Fibroblast of lung (primary cell): ENCODE measurements around the gene TMEM222. TPM values are rescaled to one million over a fixed set of nuclear protein-coding genes. Genes with fewer than 3 reads are reported as not detected.

ENCODE experiments used
- DNase-seq, 2 donors: peaks; one replicate each; pipeline versions ENCODE4 v3.0.0 to v3.0.0-alpha.2; 2010; ENCODE audit warnings: low read depth in 2 of 2
- H2AFZ ChIP-seq: 2 replicates; pipeline ENCODE4 v1.5.1; 2012; ENCODE audit warnings: low read length, control low read depth, inconsistent platforms
- H3K27ac ChIP-seq: 2 replicates; pipeline ENCODE4 v1.5.1; 2011; ENCODE audit warnings: low read length, control low read depth; ENCODE audit not compliant: insufficient read depth
- H3K27me3 ChIP-seq: 2 replicates; pipeline ENCODE4 v1.5.1; 2011; ENCODE audit warnings: mild to moderate bottlenecking, low read length; ENCODE audit not compliant: control insufficient read depth, insufficient read depth
- H3K36me3 ChIP-seq: 2 replicates; pipeline ENCODE4 v1.5.1; 2011; ENCODE audit warnings: low read length; ENCODE audit not compliant: control insufficient read depth, insufficient read depth
- H3K4me1 ChIP-seq: 2 replicates; pipeline ENCODE4 v1.5.1; 2011; ENCODE audit warnings: low read length; ENCODE audit not compliant: control insufficient read depth, insufficient read depth; ENCODE audit errors: extremely low read depth
- H3K4me2 ChIP-seq: 2 replicates; pipeline ENCODE4 v1.5.1; 2011; ENCODE audit warnings: low read length, control low read depth; ENCODE audit not compliant: insufficient read depth; ENCODE audit errors: extremely low read depth
- H3K4me3 ChIP-seq, 4 experiments: fragments of 200-600 bp in 1 of 4; sonication (generic) in 1 of 4; replicated peaks in 1 of 4; 2 replicates each; pipeline ENCODE4 v1.5.1; 2011 to 2016; ENCODE audit warnings: low read length in 4 of 4, low read depth in 3 of 4, mild to moderate bottlenecking in 3 of 4, control low read depth in 2 of 4, inconsistent platforms in 1 of 4, mixed read lengths in 1 of 4; ENCODE audit not compliant: insufficient read depth in 1 of 4; ENCODE audit errors: control extremely low read depth in 1 of 4
- H3K79me2 ChIP-seq: 2 replicates; pipeline ENCODE4 v1.5.1; 2012; ENCODE audit warnings: mild to moderate bottlenecking, low read length, inconsistent platforms; ENCODE audit not compliant: control insufficient read depth, insufficient read depth
- H3K9ac ChIP-seq: 2 replicates; pipeline ENCODE4 v1.5.1; 2011; ENCODE audit warnings: mild to moderate bottlenecking, low read length, control low read depth; ENCODE audit not compliant: insufficient read depth
- H3K9me3 ChIP-seq: 2 replicates; pipeline ENCODE4 v1.5.1; 2012; ENCODE audit warnings: low read depth, low read length; ENCODE audit not compliant: control insufficient read depth, insufficient read depth
- H4K20me1 ChIP-seq: 2 replicates; pipeline ENCODE4 v1.5.1; 2011; ENCODE audit warnings: low read length; ENCODE audit not compliant: control insufficient read depth, insufficient read depth; ENCODE audit errors: extremely low read depth
- EZH2 ChIP-seq: IDR thresholded peaks from 2 replicates; pipeline ENCODE4 v1.5.1; 2012; ENCODE audit warnings: low read length, control low read depth, mild to moderate bottlenecking; ENCODE audit errors: missing control alignments
- polyA plus RNA-seq, 2 donors: library from polyadenylated mRNA; depleted of rRNA in 1 of 2; stranded (reverse) in 1 of 2; unstranded in 1 of 2; fragments of >200 nt; gene quantifications; 2 replicates each; pipeline ENCODE4 v1.2.1, GENCODE V29; 2011 to 2012; ENCODE audit warnings: missing spikeins in 1 of 2
- total RNA-seq: library from RNA; depleted of rRNA; stranded (reverse); fragments of >200 nt; gene quantifications from 2 replicates; pipeline ENCODE4 v1.2.1, GENCODE V29; 2014
- TF ChIP-seq, protein P1 (sequence below), 2 donors: IDR thresholded peaks in 1 of 2; conservative IDR thresholded peaks in 1 of 2; 1 replicate in 1 of 2; 2 replicates in 1 of 2; pipeline ENCODE4 v1.5.1; 2011 to 2012; ENCODE audit warnings: low read length in 2 of 2, control low read depth in 1 of 2, inconsistent platforms in 1 of 2, low read depth in 1 of 2, mild to moderate bottlenecking in 1 of 2

Gene TMEM222
- total and polyA plus RNA-seq, 2 donors (not counting 1 experiment from before 2014, with no cell fraction given): 21.6 to 37.1 TPM

DNA sequence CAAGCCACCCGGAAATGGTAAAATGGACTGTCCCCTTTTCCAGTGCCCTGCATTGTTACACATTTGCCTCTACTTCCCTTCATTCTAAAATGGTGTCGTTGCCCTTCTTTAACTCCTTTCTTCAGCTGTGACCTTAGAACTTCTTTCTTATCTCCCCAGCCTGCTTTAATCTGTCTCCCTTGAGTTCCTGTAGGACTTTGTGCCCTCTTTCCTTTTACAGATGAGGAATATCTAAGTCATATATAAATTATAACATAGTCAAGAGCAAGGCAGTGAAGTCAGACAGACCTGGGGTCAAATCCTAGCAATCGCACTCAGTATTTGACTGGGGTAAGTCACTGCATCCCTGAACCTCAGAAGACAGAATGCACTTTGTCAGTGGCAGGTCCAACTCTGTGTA, 31.4 kb upstream of the TMEM222 start:
- no peak for DNase-seq
- Histone ChIP-seq H3K4me3 (no peak overlapping the region), H3K4me1 (no peaks in the 10 kb centered on the region), H3K4me2 (no peak overlapping the region), H3K9me3 (no peaks in the 10 kb centered on the region), H2AFZ (no peak overlapping the region), H3K36me3 (peaks cover 1% of the 10 kb centered on the region), H4K20me1 (no peaks in the 10 kb centered on the region), H3K9ac (no peak overlapping the region), H3K27me3 (no peaks in the 10 kb centered on the region), H3K79me2 (no peaks in the 10 kb centered on the region), H3K27ac (no peak overlapping the region)
- no peak for TF ChIP-seq EZH2
- TF ChIP-seq, protein P1, sequence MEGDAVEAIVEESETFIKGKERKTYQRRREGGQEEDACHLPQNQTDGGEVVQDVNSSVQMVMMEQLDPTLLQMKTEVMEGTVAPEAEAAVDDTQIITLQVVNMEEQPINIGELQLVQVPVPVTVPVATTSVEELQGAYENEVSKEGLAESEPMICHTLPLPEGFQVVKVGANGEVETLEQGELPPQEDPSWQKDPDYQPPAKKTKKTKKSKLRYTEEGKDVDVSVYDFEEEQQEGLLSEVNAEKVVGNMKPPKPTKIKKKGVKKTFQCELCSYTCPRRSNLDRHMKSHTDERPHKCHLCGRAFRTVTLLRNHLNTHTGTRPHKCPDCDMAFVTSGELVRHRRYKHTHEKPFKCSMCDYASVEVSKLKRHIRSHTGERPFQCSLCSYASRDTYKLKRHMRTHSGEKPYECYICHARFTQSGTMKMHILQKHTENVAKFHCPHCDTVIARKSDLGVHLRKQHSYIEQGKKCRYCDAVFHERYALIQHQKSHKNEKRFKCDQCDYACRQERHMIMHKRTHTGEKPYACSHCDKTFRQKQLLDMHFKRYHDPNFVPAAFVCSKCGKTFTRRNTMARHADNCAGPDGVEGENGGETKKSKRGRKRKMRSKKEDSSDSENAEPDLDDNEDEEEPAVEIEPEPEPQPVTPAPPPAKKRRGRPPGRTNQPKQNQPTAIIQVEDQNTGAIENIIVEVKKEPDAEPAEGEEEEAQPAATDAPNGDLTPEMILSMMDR (conservative IDR thresholded peaks at IDR 0.05 in 1 of 2, IDR thresholded peaks at IDR 0.05 in 1 of 2; ENCODE audit: low read depth in 1 of 2, low read length in 2 of 2): no peak

DNA sequence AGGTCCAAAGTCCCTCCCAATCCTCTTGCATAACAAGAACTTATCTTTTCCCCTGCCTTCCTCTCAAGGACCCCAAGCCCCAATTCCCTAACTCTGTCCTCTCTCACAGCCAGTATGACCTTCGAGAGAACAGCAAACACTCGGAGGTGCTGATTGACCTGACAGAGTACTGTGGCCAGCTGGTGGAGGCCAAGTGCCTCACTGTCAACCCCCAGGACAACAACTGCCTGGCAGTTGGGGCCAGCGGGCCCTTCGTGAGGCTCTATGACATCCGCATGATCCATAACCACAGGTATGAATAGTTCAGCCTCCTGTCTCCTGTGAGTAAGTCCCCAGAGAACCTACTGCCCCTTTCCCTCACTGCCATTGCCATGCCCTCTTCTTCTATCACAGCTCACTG, 29.9 kb upstream of the TMEM222 start:
- Histone ChIP-seq H3K9ac (no peak overlapping the region), H3K79me2 (no peaks in the 10 kb centered on the region), H3K4me3 (no peak overlapping the region), H3K27ac (no peak overlapping the region), H3K4me2 (no peak overlapping the region), H2AFZ (no peak overlapping the region), H4K20me1 (no peaks in the 10 kb centered on the region), H3K4me1 (no peaks in the 10 kb centered on the region), H3K9me3 (no peaks in the 10 kb centered on the region), H3K27me3 (no peaks in the 10 kb centered on the region), H3K36me3 (peaks cover 1% of the 10 kb centered on the region)
- peak in 1 of 2 donors; percentile 40 for DNase-seq
- TF ChIP-seq, protein P1 (conservative IDR thresholded peaks at IDR 0.05 in 1 of 2, IDR thresholded peaks at IDR 0.05 in 1 of 2; ENCODE audit: low read depth in 1 of 2, low read length in 2 of 2): no peak
- TF ChIP-seq EZH2: no peak

DNA sequence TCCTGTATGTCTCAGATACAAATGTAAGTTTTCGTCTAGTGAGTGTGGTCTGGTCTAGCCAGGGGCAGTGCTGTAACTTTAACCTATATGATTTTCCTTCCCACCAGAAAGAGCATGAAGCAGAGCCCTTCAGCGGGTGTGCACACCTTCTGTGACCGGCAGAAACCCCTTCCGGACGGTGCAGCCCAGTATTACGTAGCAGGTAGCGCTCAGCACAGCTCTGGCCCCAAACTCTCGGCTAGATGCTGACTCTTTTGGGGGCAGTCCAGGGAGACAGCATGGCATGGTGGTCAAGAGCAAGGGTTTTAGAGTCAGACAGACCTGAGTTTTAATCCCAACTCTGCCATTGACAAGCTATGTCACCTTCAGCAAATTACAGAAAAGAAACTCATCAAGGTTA, 28.0 kb upstream of the TMEM222 start:
- Histone ChIP-seq H3K27me3 (no peaks in the 10 kb centered on the region), H3K4me3 (no peak overlapping the region), H4K20me1 (no peaks in the 10 kb centered on the region), H2AFZ (no peak overlapping the region), H3K9me3 (no peaks in the 10 kb centered on the region), H3K9ac (no peak overlapping the region), H3K79me2 (no peaks in the 10 kb centered on the region), H3K36me3 (peaks cover 3% of the 10 kb centered on the region), H3K4me2 (no peak overlapping the region), H3K4me1 (peaks cover 6% of the 10 kb centered on the region), H3K27ac (no peak overlapping the region)
- TF ChIP-seq, protein P1 (conservative IDR thresholded peaks at IDR 0.05 in 1 of 2, IDR thresholded peaks at IDR 0.05 in 1 of 2; ENCODE audit: low read depth in 1 of 2, low read length in 2 of 2): no peak
- no peak for TF ChIP-seq EZH2
- DNase-seq: no peak
